Fibroblast of lung (primary cell): Measurements from ENCODE around the gene IGF1R.

ENCODE experiments used
- CTCF ChIP-seq, 2 donors: IDR thresholded peaks in 1 of 2; conservative IDR thresholded peaks in 1 of 2; 1 replicate in 1 of 2; 2 replicates in 1 of 2; pipeline ENCODE4 v1.5.1; 2011 to 2012; ENCODE audit warnings: low read length in 2 of 2, control low read depth in 1 of 2, inconsistent platforms in 1 of 2, low read depth in 1 of 2, mild to moderate bottlenecking in 1 of 2
- EZH2 ChIP-seq: IDR thresholded peaks from 2 replicates; pipeline ENCODE4 v1.5.1; 2012; ENCODE audit warnings: low read length, control low read depth, mild to moderate bottlenecking; ENCODE audit errors: missing control alignments

DNA sequence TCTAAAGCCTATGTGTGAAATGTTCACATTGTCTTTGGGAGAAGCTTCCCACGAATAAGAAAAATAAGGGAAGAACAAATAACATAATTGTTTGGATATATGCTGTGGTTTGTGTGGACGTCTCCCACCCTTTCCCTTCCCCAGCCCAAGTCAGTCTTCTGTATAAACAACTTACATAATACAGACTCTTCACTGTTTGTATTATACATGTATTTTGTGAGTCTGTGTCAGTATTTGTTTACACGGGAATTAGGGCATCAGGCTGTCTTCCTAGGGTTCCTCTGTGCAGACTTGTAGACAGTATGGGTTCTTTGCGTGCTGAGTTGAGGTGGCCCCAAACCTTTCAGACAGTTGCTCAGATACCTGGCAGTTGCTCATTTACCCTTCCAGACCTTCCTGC, 103.4 kb downstream of the IGF1R start:
- TF ChIP-seq CTCF (conservative IDR thresholded peaks at IDR 0.05 in 1 of 2, IDR thresholded peaks at IDR 0.05 in 1 of 2; ENCODE audit: low read depth in 1 of 2, low read length in 2 of 2) (no peak), EZH2 (no peak)
